GM12873 (cell line): ENCODE data around the gene MID1.

Source experiments
- TF ChIP-seq, protein P1 (sequence below): IDR thresholded peaks from 2 replicates; pipeline ENCODE4 v1.5.1; 2012; ENCODE audit warnings: low read depth, mild to moderate bottlenecking, moderate library complexity, low read length, control low read depth; ENCODE audit not compliant: insufficient read depth; ENCODE audit errors: missing control alignments

MID1 gene

DNA sequence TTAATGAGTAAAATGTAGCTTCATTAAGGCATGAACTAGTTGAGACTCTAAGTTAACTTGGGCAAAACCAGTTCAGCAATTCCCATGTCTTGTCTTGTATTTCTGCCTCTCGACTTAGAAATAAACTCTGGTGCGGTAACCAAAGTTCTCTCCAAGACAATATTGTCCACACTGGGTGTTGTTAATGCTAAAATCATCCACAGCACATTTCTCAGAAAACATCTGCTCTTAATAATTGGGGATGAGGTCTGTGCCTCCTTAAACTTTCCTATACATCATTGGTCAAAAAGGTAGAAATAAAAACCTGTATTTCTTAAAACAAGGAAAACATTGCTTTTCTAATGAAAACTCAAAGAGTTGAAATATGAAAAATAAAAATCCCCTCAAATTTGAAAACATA, 32.9 kb upstream of the MID1 start:
- TF ChIP-seq, protein P1, sequence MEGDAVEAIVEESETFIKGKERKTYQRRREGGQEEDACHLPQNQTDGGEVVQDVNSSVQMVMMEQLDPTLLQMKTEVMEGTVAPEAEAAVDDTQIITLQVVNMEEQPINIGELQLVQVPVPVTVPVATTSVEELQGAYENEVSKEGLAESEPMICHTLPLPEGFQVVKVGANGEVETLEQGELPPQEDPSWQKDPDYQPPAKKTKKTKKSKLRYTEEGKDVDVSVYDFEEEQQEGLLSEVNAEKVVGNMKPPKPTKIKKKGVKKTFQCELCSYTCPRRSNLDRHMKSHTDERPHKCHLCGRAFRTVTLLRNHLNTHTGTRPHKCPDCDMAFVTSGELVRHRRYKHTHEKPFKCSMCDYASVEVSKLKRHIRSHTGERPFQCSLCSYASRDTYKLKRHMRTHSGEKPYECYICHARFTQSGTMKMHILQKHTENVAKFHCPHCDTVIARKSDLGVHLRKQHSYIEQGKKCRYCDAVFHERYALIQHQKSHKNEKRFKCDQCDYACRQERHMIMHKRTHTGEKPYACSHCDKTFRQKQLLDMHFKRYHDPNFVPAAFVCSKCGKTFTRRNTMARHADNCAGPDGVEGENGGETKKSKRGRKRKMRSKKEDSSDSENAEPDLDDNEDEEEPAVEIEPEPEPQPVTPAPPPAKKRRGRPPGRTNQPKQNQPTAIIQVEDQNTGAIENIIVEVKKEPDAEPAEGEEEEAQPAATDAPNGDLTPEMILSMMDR, result no peak

GRCh38 chrX:10649265-10649664, 28.9 kb upstream of the MID1 start:
- TF ChIP-seq, protein P1, result no peak

DNA sequence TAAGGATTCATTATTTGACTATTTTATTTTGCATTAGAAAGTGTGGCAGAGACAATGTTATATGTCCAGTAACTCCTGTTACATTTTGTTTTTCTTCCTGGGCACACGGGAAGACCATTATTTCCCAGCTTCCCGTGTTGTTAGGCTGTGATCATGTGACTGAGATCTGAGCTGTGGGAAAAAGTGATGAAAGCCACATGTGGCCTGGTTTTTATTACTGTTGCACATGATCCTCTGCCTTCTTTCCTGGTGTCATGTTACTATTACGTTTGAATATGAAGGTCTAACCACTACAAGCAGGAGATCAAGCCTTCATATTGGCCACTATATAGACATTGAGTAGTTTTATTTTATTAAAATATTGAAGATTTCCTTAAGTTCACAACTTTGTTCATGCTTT, 28.2 kb upstream of the MID1 start:
- TF ChIP-seq, protein P1, result no peak

GRCh38 chrX:10636851-10637250, 16.5 kb upstream of the MID1 start:
- TF ChIP-seq, protein P1, result no peak

GRCh38 chrX:10636337-10636736, 16.0 kb upstream of the MID1 start:
- TF ChIP-seq, protein P1, result peak; percentile 44

DNA sequence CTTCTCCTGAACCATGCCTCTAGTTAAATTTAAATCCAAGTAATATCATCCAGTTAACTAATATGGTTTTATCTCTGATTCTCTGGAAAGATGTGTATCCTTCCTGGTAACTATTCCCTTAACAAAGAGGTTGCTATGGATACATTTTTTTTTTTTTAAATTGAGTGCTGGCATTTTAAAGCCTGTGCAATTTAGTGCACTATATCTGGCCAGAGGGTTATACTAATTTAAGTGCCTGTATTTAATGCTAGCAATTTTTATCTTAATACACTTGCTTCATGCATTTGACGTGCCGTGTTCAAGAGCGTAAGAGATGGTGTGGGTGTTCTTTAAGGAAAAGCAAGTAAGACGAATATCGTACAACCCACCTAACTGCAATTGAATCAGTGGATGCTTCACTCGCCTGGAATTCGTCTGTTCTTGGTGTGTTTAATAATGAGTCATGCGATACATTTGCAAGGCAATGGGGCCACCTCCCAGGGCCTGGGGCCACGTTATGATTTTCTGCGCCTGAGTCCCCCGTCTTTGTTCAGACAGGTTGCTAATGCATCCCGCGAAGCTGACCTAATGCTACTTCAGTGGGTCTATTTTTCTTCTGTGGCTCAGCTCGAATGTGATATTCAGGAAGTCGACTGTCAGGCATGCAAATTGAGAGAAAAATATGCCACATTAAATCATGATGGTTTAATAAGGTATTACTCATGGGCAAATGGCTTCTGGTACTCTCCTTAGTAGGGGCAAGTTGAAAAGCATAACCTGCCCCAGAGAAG, 14.2 kb upstream of the MID1 start:
- TF ChIP-seq, protein P1, result no peak

GRCh38 chrX:10633722-10634121, 13.3 kb upstream of the MID1 start:
- TF ChIP-seq, protein P1, result no peak
